DND-41 (cell line): ENCODE measurements around the gene RNASET2.

Experiments used
- EZH2 ChIP-seq: IDR thresholded peaks from 3 replicates; pipeline ENCODE4 v1.6.1; 2012; ENCODE audit warnings: borderline replicate concordance, low read depth, mild to moderate bottlenecking, moderate library complexity, low read length, inconsistent platforms; ENCODE audit not compliant: severe bottlenecking
- TF ChIP-seq, protein P1 (sequence below): IDR thresholded peaks from 2 replicates; pipeline ENCODE4 v1.5.1; 2012; ENCODE audit warnings: borderline replicate concordance, low read length, moderate library complexity, mild to moderate bottlenecking; ENCODE audit not compliant: poor library complexity, severe bottlenecking; ENCODE audit errors: extremely low read depth

GRCh38 chr6:166938150-166938549 is 18.2 kb downstream of the RNASET2 start:
- TF ChIP-seq, protein P1, sequence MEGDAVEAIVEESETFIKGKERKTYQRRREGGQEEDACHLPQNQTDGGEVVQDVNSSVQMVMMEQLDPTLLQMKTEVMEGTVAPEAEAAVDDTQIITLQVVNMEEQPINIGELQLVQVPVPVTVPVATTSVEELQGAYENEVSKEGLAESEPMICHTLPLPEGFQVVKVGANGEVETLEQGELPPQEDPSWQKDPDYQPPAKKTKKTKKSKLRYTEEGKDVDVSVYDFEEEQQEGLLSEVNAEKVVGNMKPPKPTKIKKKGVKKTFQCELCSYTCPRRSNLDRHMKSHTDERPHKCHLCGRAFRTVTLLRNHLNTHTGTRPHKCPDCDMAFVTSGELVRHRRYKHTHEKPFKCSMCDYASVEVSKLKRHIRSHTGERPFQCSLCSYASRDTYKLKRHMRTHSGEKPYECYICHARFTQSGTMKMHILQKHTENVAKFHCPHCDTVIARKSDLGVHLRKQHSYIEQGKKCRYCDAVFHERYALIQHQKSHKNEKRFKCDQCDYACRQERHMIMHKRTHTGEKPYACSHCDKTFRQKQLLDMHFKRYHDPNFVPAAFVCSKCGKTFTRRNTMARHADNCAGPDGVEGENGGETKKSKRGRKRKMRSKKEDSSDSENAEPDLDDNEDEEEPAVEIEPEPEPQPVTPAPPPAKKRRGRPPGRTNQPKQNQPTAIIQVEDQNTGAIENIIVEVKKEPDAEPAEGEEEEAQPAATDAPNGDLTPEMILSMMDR = no peak
- TF ChIP-seq EZH2 = no peak
